A375 (cell line): ENCODE results near the gene PAQR4. TPM values are rescaled to one million over a fixed set of nuclear protein-coding genes. Genes with fewer than 3 reads are reported as not detected.

ENCODE experiments used
- small RNA-seq: library from RNA; depleted of rRNA; stranded (forward); fragments of <200 nt; gene quantifications from one replicate; pipeline ENCODE3, GENCODE V24; 2014
- total RNA-seq: library from RNA; depleted of rRNA; stranded (reverse); fragments of >200 nt; shearing (Covaris generic); gene quantifications from 2 replicates; pipeline ENCODE4 v1.2.3, GENCODE V29; 2014; rRNA removed

Gene PAQR4
- total RNA-seq, result 53.7 and 63.3 TPM in 2 replicates

GRCh38 chr16:2968738-2969544 lies at the start of gene PAQR4:
Gene PAQR4, plus strand, starts transcription at chr16:2969348. Its CDS starts 327 bp downstream, at chr16:2969675.

GRCh38 chr16:2963723-2964474 lies 5.2 kb upstream of the PAQR4 start, which contains the start of gene KREMEN2:
Gene KREMEN2, plus strand, starts transcription at chr16:2964275. Its CDS starts 246 bp downstream, at chr16:2964521.

GRCh38 chr16:2980227-2981176 lies 11.4 kb downstream of the PAQR4 start, which contains the start of gene PKMYT1:
Gene PKMYT1, minus strand, starts transcription at chr16:2980446. Its CDS starts 789 bp downstream, at chr16:2979657.

GRCh38 chr16:3012828-3013420 lies 43.8 kb downstream of the PAQR4 start, which contains the start of gene CLDN9:
Gene CLDN9, plus strand, starts transcription at chr16:3012923. Its CDS starts 440 bp downstream, at chr16:3013363.

GRCh38 chr16:3017794-3018506 lies 48.8 kb downstream of the PAQR4 start, which contains the start of gene CLDN6:
Gene CLDN6, minus strand, starts transcription at chr16:3018183. Its CDS starts 2,162 bp downstream, at chr16:3016021.

GRCh38 chr16:3020247-3020603 lies 51.1 kb downstream of the PAQR4 start, which contains the start of gene TNFRSF12A:
Gene TNFRSF12A, plus strand, starts transcription at chr16:3020368. Its CDS starts 30 bp downstream, at chr16:3020398.

Small RNAs within 50 kb of the gene (small RNA-seq; reads per million reads assigned to genes)
- gene LINC00514, result not detected

Other genes starting within 250 kb of the PAQR4 start
- gene PRSS27, start 249.1 kb upstream of the PAQR4 start, total RNA-seq, result 0.64 and 1.5 TPM in 2 replicates
- 99.8 and 114 TPM in 2 replicates for gene SRRM2, start 216.7 kb upstream of the PAQR4 start, total RNA-seq
- 281 and 333 TPM in 2 replicates for gene ELOB, start 192.1 kb upstream of the PAQR4 start, total RNA-seq
- gene PRSS33, start 181.8 kb upstream of the PAQR4 start, total RNA-seq, result 12.7 and 14.9 TPM in 2 replicates
- not detected in 2 replicates for gene PRSS41, start 170.9 kb upstream of the PAQR4 start, total RNA-seq
- gene PRSS21, start 152.1 kb upstream of the PAQR4 start, total RNA-seq, result not detected in 2 replicates
- gene ZG16B, start 139.0 kb upstream of the PAQR4 start, total RNA-seq, result 0.45 TPM in 1 of 2 replicates, not detected in the other
- not detected in 2 replicates for gene PRSS22, start 111.2 kb upstream of the PAQR4 start, total RNA-seq
- 68.2 and 79.2 TPM in 2 replicates for gene FLYWCH2, start 86.1 kb upstream of the PAQR4 start, total RNA-seq
- 41.3 and 52.4 TPM in 2 replicates for gene FLYWCH1, start 57.4 kb upstream of the PAQR4 start, total RNA-seq
- 2.4 and 4.1 TPM in 2 replicates for gene KREMEN2, start 5.1 kb upstream of the PAQR4 start, total RNA-seq
- 43.6 and 56.7 TPM in 2 replicates for gene PKMYT1, start 11.1 kb downstream of the PAQR4 start, total RNA-seq
- not detected in 2 replicates for gene CLDN9, start 43.6 kb downstream of the PAQR4 start, total RNA-seq
- not detected in 2 replicates for gene CLDN6, start 48.8 kb downstream of the PAQR4 start, total RNA-seq
- 716 and 822 TPM in 2 replicates for gene TNFRSF12A, start 51.0 kb downstream of the PAQR4 start, total RNA-seq
- 126 and 144 TPM in 2 replicates for gene HCFC1R1, start 54.6 kb downstream of the PAQR4 start, total RNA-seq
- 63.8 and 65.4 TPM in 2 replicates for gene THOC6, start 54.7 kb downstream of the PAQR4 start, total RNA-seq
- gene BICDL2, start 67.6 kb downstream of the PAQR4 start, total RNA-seq, result not detected in 2 replicates
- gene MMP25, start 77.2 kb downstream of the PAQR4 start, total RNA-seq, result 0.16 and 0.75 TPM in 2 replicates
- gene IL32, start 96.3 kb downstream of the PAQR4 start, total RNA-seq, result 2.2 TPM in 1 of 2 replicates, not detected in the other
- gene ZSCAN10, start 129.9 kb downstream of the PAQR4 start, total RNA-seq, result 0.26 and 2.2 TPM in 2 replicates
- gene ZNF205, start 143.2 kb downstream of the PAQR4 start, total RNA-seq, result 16.9 and 18.4 TPM in 2 replicates
- 5.2 and 6.7 TPM in 2 replicates for gene ZNF213, start 165.7 kb downstream of the PAQR4 start, total RNA-seq
- not detected in 2 replicates for gene OR1F1, start 218.9 kb downstream of the PAQR4 start, total RNA-seq